Omental fat pad (tissue), 4 donors: ENCODE measurements around the gene VEGFD. TPM values are rescaled to one million over a fixed set of nuclear protein-coding genes. Genes with fewer than 3 reads are reported as not detected.

ENCODE experiments used
- ATAC-seq: fragments of 150-250 bp; one replicate; pipeline ENCODE4 v1.9.1; 2016; ENCODE audit warnings: mild to moderate bottlenecking, moderate library complexity; ENCODE audit not compliant: low FRiP score
- DNase-seq: peaks from one replicate; pipeline ENCODE4 v3.0.0-alpha.2; 2019; ENCODE audit warnings: low spot score
- CTCF ChIP-seq, 3 donors: fragments of 450-650 bp; IDR thresholded peaks; one replicate each; pipeline ENCODE4 v1.5.1; 2016 to 2017; ENCODE audit warnings: antibody characterized with exemption in 3 of 3, mild to moderate bottlenecking in 3 of 3, moderate library complexity in 2 of 3
- total RNA-seq, 4 donors: library from RNA; depleted of rRNA; stranded (reverse); fragments of >200 nt; gene quantifications; one replicate each; pipeline ENCODE4 v1.1.0, GENCODE V29; 2016

Gene VEGFD
- total RNA-seq, 4 donors from 2014 or later: 1.1 to 28.8 (median 6.3) TPM

- DNase-seq: no peak
- TF ChIP-seq CTCF (IDR thresholded peaks at IDR 0.05): no peak
- peak; percentile 76 for ATAC-seq
Measured at GRCh38 chrX:15349046-15349445, 35.2 kb downstream of the VEGFD start.

GRCh38 chrX:15345976-15346375 lies 38.2 kb downstream of the VEGFD start:
- TF ChIP-seq CTCF (IDR thresholded peaks at IDR 0.05): no peak
- ATAC-seq (no peak), DNase-seq (no peak)

GRCh38 chrX:15344106-15344505 lies 40.1 kb downstream of the VEGFD start:
- ATAC-seq: no peak
- TF ChIP-seq CTCF (IDR thresholded peaks at IDR 0.05): no peak
- DNase-seq: no peak

- ATAC-seq: peak; percentile 73
- no peak for TF ChIP-seq CTCF (IDR thresholded peaks at IDR 0.05)
- no peak for DNase-seq
Measured at GRCh38 chrX:15343075-15343476, 41.1 kb downstream of the VEGFD start.

- ATAC-seq: no peak
- no peak for DNase-seq
- TF ChIP-seq CTCF (IDR thresholded peaks at IDR 0.05): no peak
Measured at GRCh38 chrX:15340867-15341266, 43.3 kb downstream of the VEGFD start.

GRCh38 chrX:15336023-15336413 lies 48.2 kb downstream of the VEGFD start:
- DNase-seq: peak; percentile 43
- TF ChIP-seq CTCF (IDR thresholded peaks at IDR 0.05): no peak
- ATAC-seq: peak; percentile 47

- peak; percentile 59 for DNase-seq
- peak; percentile 97 for ATAC-seq
- no peak for TF ChIP-seq CTCF (IDR thresholded peaks at IDR 0.05)
Measured at GRCh38 chrX:15335135-15336022, 48.8 kb downstream of the VEGFD start, which contains the start of gene PIGA. Gene PIGA, minus strand, starts transcription at chrX:15335523. Its CDS starts 3,593 bp downstream, at chrX:15331930.
